HG03159 (cell line): ENCODE measurements around the gene FASTKD3.
A peak's percentile ranks its signal among the peaks of the same experiment; 100 is the strongest.
"Not testable (repeated sequence)": the region's sequence is repeated elsewhere in the genome, so short reads cannot be mapped to it uniquely, and the experiment has no call there.

ENCODE experiments used
- ATAC-seq: cut with Tn5 transposase; IDR thresholded peaks from one replicate; pipeline ENCODE4 v1.9.1; 2021; ENCODE audit warnings: mild to moderate bottlenecking, moderate library complexity; ENCODE audit not compliant: unreplicated experiment

FASTKD3 gene

GRCh38 chr5:7868773-7869473, at the start of gene FASTKD3, which contains the start of gene MTRR:
Gene FASTKD3 (minus strand): TSS chr5:7869031. CDS start chr5:7868083, 948 bp downstream.
Gene MTRR (plus strand): TSS chr5:7869148. CDS start chr5:7870795, 1,647 bp downstream.
- ATAC-seq, result peak; percentile 99

GRCh38 chr5:7917130-7918123, 48.6 kb upstream of the FASTKD3 start:
- no peak for ATAC-seq

- no peak for ATAC-seq
Observed at GRCh38 chr5:7916171-7916804, 47.5 kb upstream of the FASTKD3 start.

- not testable (repeated sequence) for ATAC-seq
Observed at GRCh38 chr5:7911429-7911771, 42.6 kb upstream of the FASTKD3 start.

- ATAC-seq, result peak; percentile 82
Observed at GRCh38 chr5:7910738-7911428, 42.1 kb upstream of the FASTKD3 start.

- ATAC-seq, result no peak
Observed at GRCh38 chr5:7908317-7908716, 39.5 kb upstream of the FASTKD3 start.

GRCh38 chr5:7907612-7908011, 38.8 kb upstream of the FASTKD3 start:
- ATAC-seq, result no peak

- no peak for ATAC-seq
Observed at GRCh38 chr5:7904170-7904569, 35.3 kb upstream of the FASTKD3 start.

GRCh38 chr5:7902666-7903625, 34.1 kb upstream of the FASTKD3 start:
- no peak for ATAC-seq

- no peak for ATAC-seq
Observed at GRCh38 chr5:7902201-7902600, 33.4 kb upstream of the FASTKD3 start.

- ATAC-seq, result peak; percentile 77
Observed at GRCh38 chr5:7897014-7897600, 28.3 kb upstream of the FASTKD3 start.

- peak; percentile 91 for ATAC-seq
Observed at GRCh38 chr5:7894860-7895259, 26.0 kb upstream of the FASTKD3 start.

- ATAC-seq, result no peak
Observed at GRCh38 chr5:7894439-7894838, 25.6 kb upstream of the FASTKD3 start.

- ATAC-seq, result no peak
Observed at GRCh38 chr5:7888901-7889300, 20.1 kb upstream of the FASTKD3 start.

GRCh38 chr5:7886849-7887475, 18.1 kb upstream of the FASTKD3 start:
- ATAC-seq, result peak; percentile 71

GRCh38 chr5:7884491-7885267, 15.8 kb upstream of the FASTKD3 start:
- ATAC-seq, result no peak

GRCh38 chr5:7882926-7883325, 14.1 kb upstream of the FASTKD3 start:
- no peak for ATAC-seq

- ATAC-seq, result no peak
Observed at GRCh38 chr5:7881816-7882215, 13.0 kb upstream of the FASTKD3 start.
